ENCODE data around the gene EVL. TPM values are rescaled to one million over a fixed set of nuclear protein-coding genes. Genes with fewer than 3 reads are reported as not detected.

Gene EVL
- total and polyA plus RNA-seq, 2 of the 8 experiments (the other 6 are each of a cell fraction or from before 2014, with no cell fraction given): 30.7 to 64.6 TPM

DNA sequence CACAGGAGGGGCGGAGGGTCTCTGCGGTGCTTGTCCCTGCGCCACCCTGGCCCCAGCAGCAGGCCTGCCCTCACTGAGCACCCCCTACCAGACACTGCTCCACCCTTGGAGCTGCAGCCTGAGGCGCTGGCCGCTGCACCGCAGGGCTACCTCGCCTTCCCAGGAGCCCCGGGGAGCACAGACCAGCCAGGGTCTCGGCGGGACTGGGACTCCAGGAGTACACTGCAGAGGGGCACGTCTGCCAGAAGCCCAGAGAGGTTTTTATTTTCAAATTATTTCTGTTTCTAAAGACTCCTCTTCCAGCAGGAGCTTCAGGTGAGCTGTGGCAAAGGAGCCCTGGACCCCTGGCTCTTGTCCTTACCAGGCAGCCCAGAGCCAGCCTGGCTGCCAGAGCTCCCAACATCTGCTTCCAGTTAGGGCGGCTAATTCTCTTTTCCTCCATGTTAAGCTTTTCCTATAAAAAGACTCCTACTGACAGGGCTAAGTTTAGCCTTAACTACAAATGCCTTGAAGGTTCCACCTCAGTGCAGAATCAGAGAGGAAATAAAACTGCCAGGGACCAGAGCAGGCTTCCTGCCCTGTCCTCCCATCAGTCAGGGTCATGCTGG is 67.8 kb downstream of the EVL start:
- CTCF ChIA-PET (ENCODE audit: partially characterized antibody): interaction anchor here (0.6 to 22.9 kb wide), 4 partner anchors 18 to 89 kb away, joined by 3 to 307 read pairs (median 56); partner anchors contain the start of gene DEGS2

More for the DNA sequence above, 67.8 kb downstream of the EVL start:
- Histone ChIP-seq H2AK5ac (ENCODE audit: low read depth, low read length) (no peak overlapping the region), H3K4me3 (ENCODE audit: extremely low read depth in 1 of 4, insufficient read depth in 2 of 4, low read depth in 3 of 4, low read length in 4 of 4) (no peak overlapping the region), H4K91ac (replicated peaks; ENCODE audit: insufficient read length, low read length) (no peak overlapping the region), H3K9ac (replicated peaks in 1 of 4; ENCODE audit: extremely low read depth in 1 of 4, low read depth in 3 of 4, low read length in 3 of 4) (no peak overlapping the region), H3K4ac (replicated peaks; ENCODE audit: insufficient read length, low read depth, low read length) (no peak overlapping the region), H4K8ac (ENCODE audit: extremely low read depth, insufficient read depth, low read length) (no peak overlapping the region), H3K4me1 (replicated peaks in 1 of 4; ENCODE audit: control insufficient read depth in 3 of 4, insufficient read depth in 4 of 4, low read length in 3 of 4) (peaks cover 0 to 8% (median 6%) of the 10 kb centered on the region in 4 experiments; a peak in 4 of 7 replicates), H2BK120ac (replicated peaks; ENCODE audit: low read depth, low read length) (no peak overlapping the region), H2BK12ac (ENCODE audit: low read depth, low read length) (no peak overlapping the region), H4K5ac (ENCODE audit: insufficient read length, low read depth, low read length) (no peak overlapping the region), H3K56ac (replicated peaks; ENCODE audit: insufficient read length, low read depth, low read length) (no peak overlapping the region), H3K79me1 (ENCODE audit: low read depth, low read length) (no peaks in the 10 kb centered on the region), H3K18ac (ENCODE audit: extremely low read depth, low read length) (no peak overlapping the region), H2BK5ac (ENCODE audit: low read depth, low read length) (no peak overlapping the region), H3K27me3 (replicated peaks in 1 of 4; ENCODE audit: control insufficient read depth in 3 of 4, extremely low read depth in 1 of 4, insufficient read depth in 3 of 4, low read length in 3 of 4) (no peaks in the 10 kb centered on the region), H4K20me1 (replicated peaks in 1 of 2; ENCODE audit: control insufficient read depth in 1 of 2, insufficient read depth in 2 of 2, low read length in 2 of 2) (peaks cover 0 to 1% of the 10 kb centered on the region in 2 experiments), H3K4me2 (ENCODE audit: insufficient read depth in 1 of 2, low read depth in 2 of 2, low read length in 2 of 2) (no peak overlapping the region), H3K23ac (ENCODE audit: insufficient read length) (no peak overlapping the region), H3K27ac (ENCODE audit: low read depth, low read length) (no peak overlapping the region), H3K23me2 (ENCODE audit: low read depth, low read length) (no peaks in the 10 kb centered on the region), H2BK15ac (ENCODE audit: low read length) (no peak overlapping the region), H2BK20ac (ENCODE audit: low read length) (no peak overlapping the region), H3K79me2 (ENCODE audit: control insufficient read depth in 1 of 2, insufficient read depth in 2 of 2, low read length in 2 of 2) (no peaks in the 10 kb centered on the region), H3K14ac (ENCODE audit: insufficient read length) (no peak overlapping the region), H3K9me3 (ENCODE audit: insufficient read depth in 2 of 2, low read depth in 1 of 2, low read length in 1 of 2) (no peaks in the 10 kb centered on the region), H3K36me3 (ENCODE audit: control insufficient read depth in 2 of 4, insufficient read depth in 4 of 4, low read length in 3 of 4) (no peaks in the 10 kb centered on the region; a peak in 2 of 8 replicates), H2AFZ (ENCODE audit: low read length) (no peak overlapping the region)
- no peak for FAIRE-seq
- POLR2A ChIA-PET (ENCODE audit: partially characterized antibody): interaction anchor here (0.6 to 1.5 kb wide), 2 partner anchors 16 to 349 kb away, joined by 3 read pairs; no protein-coding TSS in a partner anchor
- no peak for TF ChIP-seq SUZ12 (IDR thresholded peaks at IDR 0.05; ENCODE audit: low read length)
- no peak for TF ChIP-seq RFX5 (IDR thresholded peaks at IDR 0.05; ENCODE audit: borderline replicate concordance, low read depth, low read length)
- no peak for TF ChIP-seq SIN3A (conservative IDR thresholded peaks at IDR 0.05 in 1 of 2, IDR thresholded peaks at IDR 0.05 in 1 of 2; ENCODE audit: low read depth in 1 of 2, low read length in 2 of 2)
- no peak for TF ChIP-seq CBX8 (IDR thresholded peaks at IDR 0.05; ENCODE audit: borderline replicate concordance, low read depth, low read length)
- TF ChIP-seq ZNF274 (IDR thresholded peaks at IDR 0.05; ENCODE audit: borderline replicate concordance, extremely low read depth, low read length): no peak
- DNase-seq (ENCODE audit: low read depth in 1 of 2, low spot score in 2 of 2): no peak
- WGBS, 2 experiments (ENCODE audit: extremely low coverage in 1 of 2, insufficient coverage in 1 of 2, insufficient read length in 1 of 2, insufficient replicate concordance in 2 of 2, low coverage in 1 of 2, low lambda C conversion rate in 2 of 2, missing lambda C conversion rate in 1 of 2): 95% methylated on average over 12 of the region's 12 CpGs; no CpG with 5 or more reads in 1 of the 2 experiments

All from H1 (cell line).